PC-3 (cell line): Measurements from ENCODE around the gene AFDN. TPM values are rescaled to one million over a fixed set of nuclear protein-coding genes. Genes with fewer than 3 reads are reported as not detected.

Source experiments
- ATAC-seq: fragments of 200-7000 bp; cut with Tn5 transposase; 2 replicates; pipeline ENCODE4 v1.9.1; 2020; ENCODE audit warnings: mild to moderate bottlenecking, moderate library complexity
- BruUV-seq: library from RNA; stranded (reverse); fragments of 400-500 nt; replicated peaks from 2 replicates; lab custom pipeline; 2021; lab: Mats Ljungman, UMichigan
- CTCF ChIA-PET: fragments of 300-600 bp; sonication (Branson Sonifier 250); formaldehyde crosslinking; loops from one replicate; lab custom pipeline; 2022; ENCODE audit warnings: antibody characterized with exemption; lab: Charles Lee
- POLR2A ChIA-PET: fragments of 300-600 bp; sonication (Branson Sonifier 250); formaldehyde crosslinking; loops from one replicate; lab custom pipeline; 2022; ENCODE audit warnings: antibody characterized with exemption; ENCODE audit not compliant: unreplicated experiment; lab: Charles Lee
- DNase-seq: peaks from one replicate; pipeline ENCODE4 v3.0.0-alpha.2; 2015
- H2AFZ ChIP-seq: fragments of 300-600 bp; sonication (generic); 2 replicates; pipeline ENCODE4 v1.6.0; 2016; ENCODE audit warnings: antibody characterized with exemption, low read length
- H3F3A ChIP-seq: fragments of 300-600 bp; sonication (generic); one replicate; pipeline ENCODE4 v1.6.0; 2017; ENCODE audit warnings: antibody characterized with exemption, low read length, control low read depth, mild to moderate bottlenecking; ENCODE audit not compliant: unreplicated experiment
- H3K27ac ChIP-seq: fragments of 300-600 bp; sonication (generic); 2 replicates; pipeline ENCODE4 v1.5.1; 2016; ENCODE audit warnings: mild to moderate bottlenecking, low read length
- H3K27me3 ChIP-seq: fragments of 300-600 bp; sonication (generic); 2 replicates; pipeline ENCODE4 v1.6.1; 2016; ENCODE audit warnings: low read length, mixed read lengths
- H3K36me3 ChIP-seq: fragments of 300-600 bp; sonication (generic); 2 replicates; pipeline ENCODE4 v1.6.1; 2016; ENCODE audit warnings: low read depth, mixed run types, low read length, mixed read lengths
- H3K4me1 ChIP-seq: fragments of 300-600 bp; sonication (generic); 2 replicates; pipeline ENCODE4 v1.5.1; 2016; ENCODE audit warnings: low read length; ENCODE audit not compliant: insufficient read depth
- H3K4me2 ChIP-seq: fragments of 300-600 bp; sonication (generic); 2 replicates; pipeline ENCODE4 v1.6.0; 2016; ENCODE audit warnings: low read length
- H3K4me3 ChIP-seq: fragments of 300-600 bp; sonication (generic); 2 replicates; pipeline ENCODE4 v1.5.1; 2016; ENCODE audit warnings: mild to moderate bottlenecking, low read length, mixed read lengths
- H3K79me2 ChIP-seq: fragments of 300-600 bp; sonication (generic); 2 replicates; pipeline ENCODE4 v1.6.1; 2017; ENCODE audit warnings: low read length, mixed read lengths
- H3K9ac ChIP-seq: fragments of 300-600 bp; sonication (generic); 2 replicates; pipeline ENCODE4 v1.6.0; 2016; ENCODE audit warnings: mild to moderate bottlenecking, low read length
- H3K9me2 ChIP-seq: fragments of 300-600 bp; sonication (generic); replicated peaks from 2 replicates; pipeline ENCODE4 v1.6.1; 2016; ENCODE audit warnings: mixed run types, low read length, mixed read lengths
- H3K9me3 ChIP-seq: fragments of 300-600 bp; sonication (generic); 2 replicates; pipeline ENCODE4 v1.6.1; 2016; ENCODE audit warnings: low read length, mixed read lengths
- H4K20me1 ChIP-seq: fragments of 300-600 bp; sonication (generic); 2 replicates; pipeline ENCODE4 v1.6.1; 2016; ENCODE audit warnings: low read length, mixed read lengths
- EZH2 ChIP-seq: fragments of 300-600 bp; sonication (generic); IDR thresholded peaks from one replicate; pipeline ENCODE4 v1.6.1; 2017; ENCODE audit warnings: antibody characterized with exemption, mild to moderate bottlenecking, low read length; ENCODE audit not compliant: unreplicated experiment
- EZH2phosphoT487 ChIP-seq: fragments of 300-600 bp; sonication (generic); IDR thresholded peaks from 2 replicates; pipeline ENCODE4 v1.6.1; 2018; ENCODE audit warnings: mild to moderate bottlenecking, antibody characterized with exemption, low read length, borderline replicate concordance
- intact Hi-C: fragments of 100-400 bp; cut with micrococcal nuclease; formaldehyde crosslinking; loops from 2 replicates; pipeline ENCODE4 v1.9.0; 2023
- total RNA-seq: library from RNA; depleted of rRNA; stranded (reverse); fragments of >200 nt; gene quantifications from 2 replicates; pipeline ENCODE4 v1.2.3, GENCODE V29; 2014
- TF ChIP-seq, protein P1 (sequence below): fragments of 300-600 bp; sonication (generic); conservative IDR thresholded peaks from 2 replicates; pipeline ENCODE4 v1.5.1; 2017; ENCODE audit warnings: antibody characterized with exemption, low read depth, mild to moderate bottlenecking, low read length

AFDN gene
- total RNA-seq, 1 experiment from 2014 or later = 37.1 TPM

DNA sequence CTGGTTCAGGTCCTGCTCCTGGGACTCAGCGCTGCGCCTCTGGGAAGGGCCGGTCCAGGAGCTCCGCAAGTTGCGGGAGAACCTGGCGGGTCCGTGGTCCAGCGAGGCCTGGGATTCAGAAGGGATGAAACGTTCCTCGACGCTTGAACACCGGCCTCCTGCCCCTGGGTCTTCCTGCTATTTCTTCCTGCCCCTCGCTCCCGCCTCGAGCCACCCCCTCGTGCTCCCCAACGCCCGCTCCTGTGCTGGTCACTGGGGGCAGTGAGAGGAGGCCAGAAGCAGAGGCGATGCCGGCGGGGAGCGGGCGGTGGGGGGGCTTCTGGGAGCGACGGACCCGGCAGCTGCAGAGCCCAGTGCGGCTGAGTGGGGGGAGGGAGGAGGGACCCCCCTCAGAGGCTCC, 150.0 kb downstream of the AFDN start:
- Histone ChIP-seq H3K79me2 (no peaks in the 10 kb centered on the region), H2AFZ (no peak overlapping the region), H3K9me2 (no peaks in the 10 kb centered on the region), H3F3A (no peaks in the 10 kb centered on the region), H3K36me3 (no peaks in the 10 kb centered on the region), H4K20me1 (no peaks in the 10 kb centered on the region), H3K9me3 (no peaks in the 10 kb centered on the region), H3K4me2 (no peak overlapping the region), H3K27ac (no peak overlapping the region), H3K4me1 (peaks cover 10% of the 10 kb centered on the region; the same call in 1 of the 2 replicates), H3K4me3 (no peak overlapping the region), H3K27me3 (no peaks in the 10 kb centered on the region), H3K9ac (no peak overlapping the region)
- TF ChIP-seq, protein P1, sequence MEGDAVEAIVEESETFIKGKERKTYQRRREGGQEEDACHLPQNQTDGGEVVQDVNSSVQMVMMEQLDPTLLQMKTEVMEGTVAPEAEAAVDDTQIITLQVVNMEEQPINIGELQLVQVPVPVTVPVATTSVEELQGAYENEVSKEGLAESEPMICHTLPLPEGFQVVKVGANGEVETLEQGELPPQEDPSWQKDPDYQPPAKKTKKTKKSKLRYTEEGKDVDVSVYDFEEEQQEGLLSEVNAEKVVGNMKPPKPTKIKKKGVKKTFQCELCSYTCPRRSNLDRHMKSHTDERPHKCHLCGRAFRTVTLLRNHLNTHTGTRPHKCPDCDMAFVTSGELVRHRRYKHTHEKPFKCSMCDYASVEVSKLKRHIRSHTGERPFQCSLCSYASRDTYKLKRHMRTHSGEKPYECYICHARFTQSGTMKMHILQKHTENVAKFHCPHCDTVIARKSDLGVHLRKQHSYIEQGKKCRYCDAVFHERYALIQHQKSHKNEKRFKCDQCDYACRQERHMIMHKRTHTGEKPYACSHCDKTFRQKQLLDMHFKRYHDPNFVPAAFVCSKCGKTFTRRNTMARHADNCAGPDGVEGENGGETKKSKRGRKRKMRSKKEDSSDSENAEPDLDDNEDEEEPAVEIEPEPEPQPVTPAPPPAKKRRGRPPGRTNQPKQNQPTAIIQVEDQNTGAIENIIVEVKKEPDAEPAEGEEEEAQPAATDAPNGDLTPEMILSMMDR = no peak
- TF ChIP-seq EZH2 = no peak
- TF ChIP-seq EZH2phosphoT487 = no peak
- DNase-seq (no peak), ATAC-seq (no peak)
- intact Hi-C loops = no loop called here
- ChIA-PET POLR2A (no interaction called here), CTCF (no interaction called here)
- no TSS peak for BruUV-seq

DNA sequence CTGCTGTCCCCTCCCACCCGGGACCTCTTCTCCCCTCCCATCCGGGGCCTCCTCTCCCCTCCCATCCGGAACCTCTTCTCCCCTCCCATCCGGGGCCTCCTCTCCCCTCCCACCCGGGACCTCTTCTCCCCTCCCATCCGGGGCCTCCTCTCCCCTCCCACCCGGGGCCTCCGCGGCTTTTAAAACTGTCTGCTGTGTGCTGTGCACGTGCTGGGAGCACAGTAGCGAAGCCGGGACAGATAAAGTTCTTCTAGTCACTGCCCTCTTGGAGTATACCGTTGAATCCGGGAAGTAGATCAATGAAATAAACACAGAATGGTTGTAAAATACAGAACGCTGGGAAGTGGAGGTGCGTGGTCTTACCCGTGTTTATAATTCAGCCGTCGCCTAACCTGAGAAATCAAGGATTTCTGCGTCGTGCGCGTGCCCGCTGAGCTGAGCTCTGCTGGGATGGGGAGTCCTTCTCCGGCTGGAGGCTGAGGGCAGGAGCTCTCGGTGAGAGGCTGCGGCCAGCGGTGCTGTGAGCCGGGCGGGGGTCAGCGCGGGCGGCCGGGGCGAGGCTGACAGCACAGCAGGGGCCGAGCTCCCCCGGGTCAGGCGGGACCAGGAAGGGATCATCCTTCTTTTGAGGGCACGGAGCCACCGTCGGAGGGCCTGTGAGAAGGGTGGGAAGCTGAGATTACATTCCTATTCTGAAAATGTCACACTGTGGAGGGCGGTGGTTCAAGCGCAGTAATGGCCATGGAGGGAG, 151.2 kb downstream of the AFDN start:
- H3K79me2 ChIP-seq = no peaks in the 10 kb centered on the region
- H3K4me3 ChIP-seq = no peak overlapping the region
- H3K9me2 ChIP-seq = no peaks in the 10 kb centered on the region
- ATAC-seq (no peak), DNase-seq (no peak)
- H3F3A ChIP-seq = no peaks in the 10 kb centered on the region
- TF ChIP-seq, protein P1 = no peak
- no peak for TF ChIP-seq EZH2
- TF ChIP-seq EZH2phosphoT487 = no peak
- no peak overlapping the region for H3K9ac ChIP-seq
- no peak overlapping the region for H3K4me2 ChIP-seq
- no peaks in the 10 kb centered on the region for H4K20me1 ChIP-seq
- ChIA-PET CTCF (no interaction called here), POLR2A (no interaction called here)
- BruUV-seq = no TSS peak
- no peaks in the 10 kb centered on the region for H3K27me3 ChIP-seq
- H3K9me3 ChIP-seq = no peaks in the 10 kb centered on the region
- no peaks in the 10 kb centered on the region for H3K36me3 ChIP-seq
- intact Hi-C loops = no loop called here
- H3K4me1 ChIP-seq = peaks cover 10% of the 10 kb centered on the region; the same call in 1 of the 2 replicates
- no peak overlapping the region for H2AFZ ChIP-seq
- no peak overlapping the region for H3K27ac ChIP-seq

DNA sequence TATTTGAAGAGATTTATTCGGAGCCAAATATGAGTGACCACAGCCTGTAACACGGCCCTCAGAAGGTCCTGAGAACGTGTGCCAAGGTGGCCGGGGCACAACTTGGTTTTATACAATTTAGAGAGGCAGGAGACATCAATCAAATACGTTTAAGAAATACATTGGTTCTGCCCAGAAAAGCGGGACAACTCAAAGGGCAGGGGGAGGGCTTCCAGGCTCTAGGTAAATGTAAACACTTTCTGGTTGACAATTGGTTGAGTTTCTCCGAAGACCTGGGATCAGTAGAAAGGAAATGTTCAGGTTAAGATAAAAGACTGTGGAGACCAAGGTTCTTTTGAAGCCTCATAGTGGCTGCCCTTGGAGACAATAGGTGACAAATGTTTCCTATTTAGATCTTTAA, 151.9 kb downstream of the AFDN start:
- ATAC-seq = no peak
- H4K20me1 ChIP-seq = no peaks in the 10 kb centered on the region
- no peak overlapping the region for H3K4me3 ChIP-seq
- no peaks in the 10 kb centered on the region for H3K9me2 ChIP-seq
- H3K27ac ChIP-seq = no peak overlapping the region
- no peak for DNase-seq
- intact Hi-C loops = no loop called here
- H3K27me3 ChIP-seq = no peaks in the 10 kb centered on the region
- no peak overlapping the region for H3K4me2 ChIP-seq
- H3K9me3 ChIP-seq = no peaks in the 10 kb centered on the region
- CTCF ChIA-PET = no interaction called here
- TF ChIP-seq, protein P1 = no peak
- TF ChIP-seq EZH2 (no peak), EZH2phosphoT487 (no peak)
- no peaks in the 10 kb centered on the region for H3F3A ChIP-seq
- POLR2A ChIA-PET = no interaction called here
- H2AFZ ChIP-seq = no peak overlapping the region
- no TSS peak for BruUV-seq
- peaks cover 10% of the 10 kb centered on the region; the same call in 1 of the 2 replicates for H3K4me1 ChIP-seq
- H3K9ac ChIP-seq = no peak overlapping the region
- H3K36me3 ChIP-seq = no peaks in the 10 kb centered on the region
- no peaks in the 10 kb centered on the region for H3K79me2 ChIP-seq
